NCI-H526 (cell line): ENCODE results near the gene SAMD5.
"Not testable (repeated sequence)": the region's sequence is repeated elsewhere in the genome, so short reads cannot be mapped to it uniquely, and the experiment has no call there.

Experiments
- DNase-seq, 2 experiments: peaks; one replicate each; lab custom pipeline; 2025; lab: John Stamatoyannopoulos, UW

The SAMD5 gene

GRCh38 chr6:147528511-147529145 is 20.1 kb downstream of the SAMD5 start:
- no peak for DNase-seq

GRCh38 chr6:147530132-147531060 is 21.9 kb downstream of the SAMD5 start:
- DNase-seq = peak in 1 of 2 experiments; percentile 18

- no peak for DNase-seq
These were observed 22.8 kb downstream of the SAMD5 start for GRCh38 chr6:147531321-147531720.

DNA sequence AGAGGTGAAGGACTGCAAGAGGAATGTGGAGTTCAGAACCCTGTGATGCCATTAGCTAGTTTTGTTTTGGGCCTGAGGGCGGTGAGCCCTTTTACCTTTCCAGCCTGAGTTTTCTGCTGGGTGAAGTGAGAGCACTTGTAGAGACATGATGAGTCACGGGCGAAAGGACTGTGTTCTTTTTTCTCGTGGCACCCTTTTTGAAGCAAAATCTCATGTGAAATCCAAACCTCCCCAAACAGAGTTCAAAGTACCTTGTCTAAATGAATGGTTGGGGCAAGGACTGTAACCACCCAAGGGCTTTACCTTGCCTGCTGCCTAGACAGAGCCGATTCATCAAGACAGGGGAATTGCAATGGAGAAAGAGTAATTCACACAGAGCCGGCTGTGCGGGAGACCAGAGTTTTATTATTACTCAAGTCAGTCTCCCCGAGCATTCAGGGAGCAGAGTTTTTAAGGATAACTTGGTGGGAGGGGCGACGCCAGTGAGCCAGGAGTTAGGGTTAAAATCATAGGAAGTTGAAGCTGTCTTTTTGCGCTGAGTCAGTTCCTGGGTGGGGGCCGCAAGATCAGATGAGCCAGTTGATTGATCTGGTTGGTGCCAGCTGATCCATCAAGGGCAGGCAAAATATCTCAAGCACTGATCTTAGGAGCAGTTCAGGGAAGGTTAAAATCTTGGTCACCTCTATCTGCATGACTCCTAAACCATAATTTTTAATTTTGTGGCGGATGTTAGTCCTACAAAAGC is 25.8 kb downstream of the SAMD5 start:
- no peak for DNase-seq

GRCh38 chr6:147538821-147539220 is 30.3 kb downstream of the SAMD5 start:
- no peak for DNase-seq

- DNase-seq = no peak
These were observed 31.6 kb downstream of the SAMD5 start for GRCh38 chr6:147540075-147540474.

GRCh38 chr6:147542436-147542835 is 33.9 kb downstream of the SAMD5 start:
- not testable (repeated sequence) for DNase-seq

GRCh38 chr6:147544420-147544819 is 35.9 kb downstream of the SAMD5 start:
- no peak for DNase-seq

- DNase-seq = no peak
These were observed 38.2 kb downstream of the SAMD5 start for GRCh38 chr6:147546501-147547368.

- DNase-seq = no peak
These were observed 38.9 kb downstream of the SAMD5 start for GRCh38 chr6:147547369-147547902.

DNA sequence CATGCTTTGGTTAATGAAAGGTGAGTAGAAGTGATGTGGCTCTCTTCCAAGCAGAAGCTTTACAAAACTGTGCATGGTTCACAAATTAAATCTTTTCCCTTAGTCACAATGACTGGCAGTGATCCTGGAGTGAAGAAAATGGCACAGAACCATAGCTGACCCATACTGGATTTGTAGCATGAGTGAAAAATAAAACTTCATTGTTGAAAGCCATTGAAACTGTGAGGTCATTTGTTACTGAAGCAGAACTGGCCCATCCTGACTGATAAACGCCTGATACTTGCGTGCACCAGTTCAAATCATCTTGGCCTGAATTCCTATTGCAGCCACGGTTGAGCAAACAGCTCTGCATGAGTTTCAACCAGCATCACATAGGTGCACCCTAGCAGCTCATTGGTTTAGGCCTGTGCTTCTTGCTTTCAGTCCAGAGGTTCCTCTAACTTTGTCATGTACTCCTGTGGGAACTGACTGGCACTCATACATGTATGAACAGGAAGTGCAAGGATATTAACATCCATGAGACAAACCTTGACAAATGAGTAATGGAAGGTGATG is 40.5 kb downstream of the SAMD5 start:
- DNase-seq = no peak

DNA sequence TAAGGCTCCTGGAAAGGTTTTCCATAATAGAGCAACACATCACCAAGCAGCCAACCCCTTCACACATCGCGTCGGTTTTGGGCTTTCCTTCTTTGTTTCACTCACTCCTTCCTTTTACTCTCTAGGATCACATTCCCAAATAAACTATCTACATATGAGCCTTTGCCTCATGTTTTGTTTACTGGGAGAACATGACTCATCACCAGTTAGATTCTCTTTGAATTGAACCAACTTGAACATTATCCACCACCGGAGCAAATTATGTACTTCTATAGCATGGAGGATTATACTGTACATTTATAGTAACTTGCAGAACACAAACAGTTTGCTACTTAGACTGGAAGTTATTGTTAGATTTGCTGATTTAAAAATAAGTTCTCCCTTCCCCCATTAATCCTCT is 41.0 kb downstream of the SAMD5 start:
- no peak for DNase-seq

DNA sequence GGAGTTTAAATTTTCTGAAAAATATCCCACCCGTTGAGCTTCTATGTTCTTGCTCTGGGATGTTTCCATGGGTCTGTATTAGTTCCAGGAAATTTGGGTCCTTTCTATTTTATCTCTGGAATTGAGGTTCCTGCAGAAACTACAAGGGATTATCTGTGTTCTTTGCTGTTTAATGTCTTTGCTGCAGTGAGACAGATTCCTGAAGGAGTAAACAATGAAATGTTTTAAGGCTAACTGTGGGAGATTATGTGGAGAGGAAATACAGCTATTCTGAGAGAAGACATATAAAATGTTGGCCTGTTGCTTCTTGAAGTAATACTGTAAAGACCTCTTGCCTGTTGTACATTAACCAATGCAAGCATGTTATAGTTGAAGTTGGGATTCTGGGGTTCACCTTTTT is 43.5 kb downstream of the SAMD5 start:
- no peak for DNase-seq

GRCh38 chr6:147553099-147553498 is 44.6 kb downstream of the SAMD5 start:
- no peak for DNase-seq

- DNase-seq = no peak
These were observed 45.8 kb downstream of the SAMD5 start for GRCh38 chr6:147554281-147554680.

DNA sequence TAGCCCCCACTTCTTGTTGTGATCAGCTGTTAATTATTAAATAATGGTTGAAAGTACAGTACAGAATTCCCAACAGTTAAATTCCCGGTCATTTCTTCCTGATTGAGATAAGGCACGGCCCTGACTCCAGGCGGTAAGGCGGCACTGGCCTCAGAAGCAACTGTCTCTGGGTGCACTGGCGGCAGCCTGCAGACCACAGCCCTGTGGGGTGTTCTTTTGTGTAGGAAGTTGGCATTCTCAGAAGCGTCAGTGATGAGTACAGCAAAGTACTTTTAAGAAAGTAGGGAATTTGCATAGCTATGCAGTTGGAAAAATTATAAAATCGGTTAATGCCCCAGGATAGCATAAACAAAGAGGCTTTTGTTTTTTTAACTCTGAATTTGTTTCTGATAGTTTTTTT is 50.5 kb downstream of the SAMD5 start:
- DNase-seq = peak; percentile 83 to 85

- DNase-seq = no peak
These were observed 52.2 kb downstream of the SAMD5 start for GRCh38 chr6:147560670-147561069.

DNA sequence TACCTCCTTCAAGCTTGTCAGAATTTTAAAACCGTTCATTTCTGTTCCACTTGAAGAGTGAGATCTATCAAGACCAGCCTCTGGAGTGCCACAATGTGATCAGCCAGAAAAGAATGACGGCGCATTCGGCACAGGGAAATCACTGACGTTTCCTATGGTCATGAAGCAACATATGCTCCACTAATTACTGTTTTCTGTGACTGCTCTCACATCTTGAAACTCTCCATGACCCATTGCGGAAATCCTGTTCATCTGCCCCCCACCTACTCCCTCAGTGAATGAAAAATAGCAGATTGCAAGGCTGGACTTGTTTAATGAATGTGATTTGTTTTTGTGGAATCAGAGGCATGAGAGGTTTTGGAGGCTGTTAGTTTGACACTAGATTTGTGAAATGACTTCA is 53.2 kb downstream of the SAMD5 start:
- peak in 1 of 2 experiments; percentile 8 for DNase-seq

DNA sequence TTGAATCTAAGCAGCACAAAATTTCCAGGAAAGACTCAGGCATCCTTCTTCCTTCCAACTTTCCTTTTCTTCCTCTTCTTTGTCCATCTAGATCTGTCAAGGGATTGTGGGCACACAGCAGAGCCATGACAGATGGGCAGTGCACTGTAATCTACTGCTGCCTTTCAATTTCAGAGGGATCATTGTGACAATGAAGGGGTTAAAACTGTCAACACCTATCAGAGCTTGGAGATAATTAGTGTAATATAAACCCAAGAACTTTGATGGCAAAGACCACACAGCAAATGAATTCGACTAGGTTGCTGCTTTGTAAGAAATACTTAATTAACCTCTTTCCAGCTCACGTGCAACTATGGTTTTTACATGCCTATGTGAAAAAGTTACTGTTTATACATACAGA is 55.0 kb downstream of the SAMD5 start:
- no peak for DNase-seq

- DNase-seq = no peak
These were observed 56.1 kb downstream of the SAMD5 start for GRCh38 chr6:147564556-147564955.
